Panc1 (cell line): ENCODE results near the gene HMGN3. TPM values are rescaled to one million over a fixed set of nuclear protein-coding genes. Genes with fewer than 3 reads are reported as not detected.

Experiments used
- ATAC-seq: fragments of 200-7000 bp; cut with Tn5 transposase; 2 replicates; pipeline ENCODE4 v1.9.1; 2020; ENCODE audit warnings: mild to moderate bottlenecking, moderate library complexity
- BruUV-seq: library from RNA; stranded (reverse); fragments of 400-500 nt; replicated peaks from 2 replicates; lab custom pipeline; 2021; lab: Mats Ljungman, UMichigan
- CTCF ChIA-PET: fragments of 300-600 bp; sonication (Branson Sonifier 250); formaldehyde crosslinking; loops from one replicate; lab custom pipeline; 2022; ENCODE audit warnings: antibody characterized with exemption; lab: Charles Lee
- POLR2A ChIA-PET: fragments of 300-600 bp; sonication (Branson Sonifier 250); formaldehyde crosslinking; loops from one replicate; lab custom pipeline; 2022; ENCODE audit warnings: antibody characterized with exemption; lab: Charles Lee
- DNase-seq: peaks from one replicate; pipeline ENCODE4 v3.0.0-alpha.2; 2010; ENCODE audit warnings: low read depth, low spot score
- H3K27ac ChIP-seq: 2 replicates; pipeline ENCODE4 v1.5.1; 2011; ENCODE audit warnings: mild to moderate bottlenecking, low read length, inconsistent platforms
- H3K27me3 ChIP-seq: fragments of 200-500 bp; sonication (Bioruptor generic); 2 replicates; pipeline ENCODE4 v1.6.0; 2014; ENCODE audit warnings: low read length, inconsistent platforms; ENCODE audit not compliant: control insufficient read depth, insufficient read depth
- H3K36me3 ChIP-seq: fragments of 200-500 bp; sonication (Bioruptor generic); 2 replicates; pipeline ENCODE4 v1.5.1; 2014; ENCODE audit warnings: inconsistent platforms, mild to moderate bottlenecking, low read length, moderate library complexity; ENCODE audit not compliant: control insufficient read depth, insufficient read depth
- H3K4me1 ChIP-seq: 2 replicates; pipeline ENCODE4 v1.5.1; 2011; ENCODE audit warnings: inconsistent platforms, mild to moderate bottlenecking, low read length, moderate library complexity; ENCODE audit not compliant: control insufficient read depth, insufficient read depth
- H3K4me3 ChIP-seq, 2 experiments: 2 replicates each; pipeline ENCODE4 v1.5.1; 2011 to 2012; ENCODE audit warnings: low read depth in 2 of 2, low read length in 2 of 2, mild to moderate bottlenecking in 2 of 2, inconsistent platforms in 1 of 2, moderate library complexity in 1 of 2
- H3K9me3 ChIP-seq: fragments of 200-500 bp; sonication (Bioruptor generic); 2 replicates; pipeline ENCODE4 v1.5.1; 2014; ENCODE audit warnings: low read depth, mild to moderate bottlenecking, inconsistent platforms, low read length, moderate library complexity; ENCODE audit not compliant: control insufficient read depth, insufficient read depth
- POLR2AphosphoS5 ChIP-seq: IDR thresholded peaks from 2 replicates; pipeline ENCODE4 v1.6.1; 2012; ENCODE audit warnings: mild to moderate bottlenecking, low read depth, low read length, moderate library complexity
- SIN3A ChIP-seq: IDR thresholded peaks from 2 replicates; pipeline ENCODE4 v1.6.1; 2012; ENCODE audit warnings: low read depth, mild to moderate bottlenecking, low read length, moderate library complexity, borderline replicate concordance; ENCODE audit not compliant: insufficient read depth
- TCF7L2 ChIP-seq: IDR thresholded peaks from 2 replicates; pipeline ENCODE4 v1.6.1; 2011; ENCODE audit warnings: mild to moderate bottlenecking, low read depth, low read length, inconsistent platforms
- in situ Hi-C: cut with HindIII; loops from 2 replicates; pipeline ENCODE4 v1.10.0; 2016; ENCODE audit warnings: low sequenced_read_pairs, low pct_unique_long_range_greater_than_20kb
- intact Hi-C: fragments of 100-400 bp; cut with micrococcal nuclease; formaldehyde crosslinking; loops from one replicate; pipeline ENCODE4 v1.10.0; 2022; ENCODE audit not compliant: unreplicated experiment
- total RNA-seq: library from RNA; stranded (reverse); gene quantifications from one replicate; pipeline ENCODE4 v1.2.1, GENCODE V29; 2021; ENCODE audit not compliant: unreplicated experiment
- TF ChIP-seq, protein P1 (sequence below), 2 experiments: IDR thresholded peaks; 2 replicates each; pipeline ENCODE4 v1.6.1; 2011 to 2012; ENCODE audit warnings: low read depth in 2 of 2, control low read depth in 1 of 2, low read length in 1 of 2, mild to moderate bottlenecking in 1 of 2, moderate library complexity in 1 of 2; ENCODE audit not compliant: insufficient read depth in 1 of 2
- TF ChIP-seq, protein P2 (sequence below): fragments of 450-650 bp; IDR thresholded peaks from 2 replicates; pipeline ENCODE4 v1.5.1; 2017; ENCODE audit warnings: mild to moderate bottlenecking

Gene HMGN3
- total RNA-seq, 1 experiment from 2014 or later = 52.0 TPM

DNA sequence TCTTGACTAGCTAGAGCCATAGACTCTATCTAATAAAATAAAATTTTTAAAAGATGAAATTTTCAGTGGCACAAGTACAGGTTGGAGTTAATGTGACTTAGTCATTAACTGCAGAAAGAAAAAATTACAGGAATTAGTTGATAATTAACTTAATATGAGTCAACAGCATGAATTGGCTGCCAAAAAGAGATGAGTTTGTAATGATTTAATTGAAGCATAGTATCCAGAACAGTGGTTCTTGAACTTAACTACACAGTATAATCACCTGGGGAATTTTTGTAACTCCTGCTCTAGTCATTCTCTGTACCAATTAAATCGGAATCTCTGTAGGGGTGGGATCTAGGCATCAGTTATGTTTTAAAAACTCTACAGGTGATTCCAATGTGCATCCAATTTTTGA lies 46.3 kb upstream of the HMGN3 start:
- Histone ChIP-seq H3K36me3 (no peaks in the 10 kb centered on the region), H3K27me3 (no peaks in the 10 kb centered on the region), H3K9me3 (no peaks in the 10 kb centered on the region), H3K4me1 (no peaks in the 10 kb centered on the region), H3K27ac (no peak overlapping the region), H3K4me3 (no peak overlapping the region)
- CTCF ChIA-PET = no interaction called here
- intact Hi-C loops = no loop called here
- in situ Hi-C loops = no loop called here
- TF ChIP-seq, protein P1, sequence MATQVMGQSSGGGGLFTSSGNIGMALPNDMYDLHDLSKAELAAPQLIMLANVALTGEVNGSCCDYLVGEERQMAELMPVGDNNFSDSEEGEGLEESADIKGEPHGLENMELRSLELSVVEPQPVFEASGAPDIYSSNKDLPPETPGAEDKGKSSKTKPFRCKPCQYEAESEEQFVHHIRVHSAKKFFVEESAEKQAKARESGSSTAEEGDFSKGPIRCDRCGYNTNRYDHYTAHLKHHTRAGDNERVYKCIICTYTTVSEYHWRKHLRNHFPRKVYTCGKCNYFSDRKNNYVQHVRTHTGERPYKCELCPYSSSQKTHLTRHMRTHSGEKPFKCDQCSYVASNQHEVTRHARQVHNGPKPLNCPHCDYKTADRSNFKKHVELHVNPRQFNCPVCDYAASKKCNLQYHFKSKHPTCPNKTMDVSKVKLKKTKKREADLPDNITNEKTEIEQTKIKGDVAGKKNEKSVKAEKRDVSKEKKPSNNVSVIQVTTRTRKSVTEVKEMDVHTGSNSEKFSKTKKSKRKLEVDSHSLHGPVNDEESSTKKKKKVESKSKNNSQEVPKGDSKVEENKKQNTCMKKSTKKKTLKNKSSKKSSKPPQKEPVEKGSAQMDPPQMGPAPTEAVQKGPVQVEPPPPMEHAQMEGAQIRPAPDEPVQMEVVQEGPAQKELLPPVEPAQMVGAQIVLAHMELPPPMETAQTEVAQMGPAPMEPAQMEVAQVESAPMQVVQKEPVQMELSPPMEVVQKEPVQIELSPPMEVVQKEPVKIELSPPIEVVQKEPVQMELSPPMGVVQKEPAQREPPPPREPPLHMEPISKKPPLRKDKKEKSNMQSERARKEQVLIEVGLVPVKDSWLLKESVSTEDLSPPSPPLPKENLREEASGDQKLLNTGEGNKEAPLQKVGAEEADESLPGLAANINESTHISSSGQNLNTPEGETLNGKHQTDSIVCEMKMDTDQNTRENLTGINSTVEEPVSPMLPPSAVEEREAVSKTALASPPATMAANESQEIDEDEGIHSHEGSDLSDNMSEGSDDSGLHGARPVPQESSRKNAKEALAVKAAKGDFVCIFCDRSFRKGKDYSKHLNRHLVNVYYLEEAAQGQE (IDR thresholded peaks at IDR 0.05; ENCODE audit: insufficient read depth in 1 of 2, low read depth in 2 of 2, low read length in 1 of 2) = no peak
- TF ChIP-seq, protein P2, sequence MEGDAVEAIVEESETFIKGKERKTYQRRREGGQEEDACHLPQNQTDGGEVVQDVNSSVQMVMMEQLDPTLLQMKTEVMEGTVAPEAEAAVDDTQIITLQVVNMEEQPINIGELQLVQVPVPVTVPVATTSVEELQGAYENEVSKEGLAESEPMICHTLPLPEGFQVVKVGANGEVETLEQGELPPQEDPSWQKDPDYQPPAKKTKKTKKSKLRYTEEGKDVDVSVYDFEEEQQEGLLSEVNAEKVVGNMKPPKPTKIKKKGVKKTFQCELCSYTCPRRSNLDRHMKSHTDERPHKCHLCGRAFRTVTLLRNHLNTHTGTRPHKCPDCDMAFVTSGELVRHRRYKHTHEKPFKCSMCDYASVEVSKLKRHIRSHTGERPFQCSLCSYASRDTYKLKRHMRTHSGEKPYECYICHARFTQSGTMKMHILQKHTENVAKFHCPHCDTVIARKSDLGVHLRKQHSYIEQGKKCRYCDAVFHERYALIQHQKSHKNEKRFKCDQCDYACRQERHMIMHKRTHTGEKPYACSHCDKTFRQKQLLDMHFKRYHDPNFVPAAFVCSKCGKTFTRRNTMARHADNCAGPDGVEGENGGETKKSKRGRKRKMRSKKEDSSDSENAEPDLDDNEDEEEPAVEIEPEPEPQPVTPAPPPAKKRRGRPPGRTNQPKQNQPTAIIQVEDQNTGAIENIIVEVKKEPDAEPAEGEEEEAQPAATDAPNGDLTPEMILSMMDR = no peak
- TF ChIP-seq TCF7L2 (no peak), SIN3A (no peak), POLR2AphosphoS5 (no peak)
- no peak for DNase-seq
- no TSS peak for BruUV-seq
- POLR2A ChIA-PET = no interaction called here
- ATAC-seq = no peak

DNA sequence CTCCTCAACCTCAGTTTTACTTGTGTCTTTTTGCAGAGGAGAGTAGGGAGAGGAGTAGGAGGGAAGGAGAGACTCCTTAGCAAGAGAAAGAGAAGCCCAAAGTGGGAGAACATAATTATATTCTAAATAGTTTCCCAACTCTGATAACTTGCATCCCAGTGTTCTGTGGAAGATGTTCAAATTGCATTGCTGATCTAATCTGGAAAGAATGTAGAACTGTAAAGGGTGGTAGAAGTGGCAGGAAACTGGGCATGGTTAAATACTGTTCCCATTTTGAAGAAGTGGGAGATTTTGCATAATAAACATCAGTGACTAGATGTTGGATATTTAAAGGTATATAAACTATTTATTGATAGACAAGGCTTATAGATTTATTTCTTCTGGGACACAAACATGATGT lies 42.6 kb upstream of the HMGN3 start:
- H3K4me3 ChIP-seq = no peak overlapping the region
- CTCF ChIA-PET = no interaction called here
- ATAC-seq = no peak
- intact Hi-C loops = no loop called here
- H3K27me3 ChIP-seq = no peaks in the 10 kb centered on the region
- no peaks in the 10 kb centered on the region for H3K4me1 ChIP-seq
- BruUV-seq = no TSS peak
- H3K9me3 ChIP-seq = no peaks in the 10 kb centered on the region
- no peaks in the 10 kb centered on the region for H3K36me3 ChIP-seq
- POLR2A ChIA-PET = no interaction called here
- TF ChIP-seq TCF7L2 (no peak), POLR2AphosphoS5 (no peak), SIN3A (no peak)
- TF ChIP-seq, protein P2 = no peak
- in situ Hi-C loops = no loop called here
- H3K27ac ChIP-seq = no peak overlapping the region
- no peak for DNase-seq
